SK-N-MC (cell line): Measurements from ENCODE around the gene CCDC159.
A peak's percentile ranks its signal among the peaks of the same experiment; 100 is the strongest.

Source experiments
- DNase-seq: peaks from one replicate; pipeline ENCODE4 v3.0.0-alpha.2; 2011; ENCODE audit warnings: low read depth, low spot score
- H3K27ac ChIP-seq: fragments of 200-600 bp; sonication (generic); 2 replicates; pipeline ENCODE4 v1.5.1; 2016; ENCODE audit warnings: mixed run types
- H3K36me3 ChIP-seq: fragments of 200-600 bp; sonication (generic); 2 replicates; pipeline ENCODE4 v1.6.1; 2017; ENCODE audit warnings: antibody characterized with exemption, low read length, mixed read lengths; ENCODE audit not compliant: insufficient read depth
- H3K4me3 ChIP-seq: fragments of 200-600 bp; sonication (generic); 2 replicates; pipeline ENCODE4 v1.5.1; 2016
- H3K9ac ChIP-seq: fragments of 200-600 bp; sonication (generic); 2 replicates; pipeline ENCODE4 v1.8.0; 2017; ENCODE audit warnings: mixed run types, mixed read lengths; ENCODE audit not compliant: insufficient read length
- H3K9me3 ChIP-seq: fragments of 200-600 bp; sonication (generic); 2 replicates; pipeline ENCODE4 v1.6.1; 2017; ENCODE audit warnings: low read depth, mild to moderate bottlenecking, antibody characterized with exemption, low read length, moderate library complexity, mixed read lengths
- EZH2 ChIP-seq: fragments of 200-600 bp; sonication (generic); IDR thresholded peaks from one replicate; pipeline ENCODE4 v1.6.1; 2017; ENCODE audit warnings: antibody characterized with exemption
- FOXP2 ChIP-seq: optimal IDR thresholded peaks from 2 replicates; pipeline ENCODE3; 2011; ENCODE audit warnings: mild to moderate bottlenecking, moderate library complexity; ENCODE audit not compliant: insufficient read depth; ENCODE audit errors: extremely low read length, control extremely low read depth
- POLR2AphosphoS5 ChIP-seq: IDR thresholded peaks from 2 replicates; pipeline ENCODE4 v1.6.1; 2012; ENCODE audit warnings: mild to moderate bottlenecking, low read depth, low read length, borderline replicate concordance

CCDC159 gene

DNA sequence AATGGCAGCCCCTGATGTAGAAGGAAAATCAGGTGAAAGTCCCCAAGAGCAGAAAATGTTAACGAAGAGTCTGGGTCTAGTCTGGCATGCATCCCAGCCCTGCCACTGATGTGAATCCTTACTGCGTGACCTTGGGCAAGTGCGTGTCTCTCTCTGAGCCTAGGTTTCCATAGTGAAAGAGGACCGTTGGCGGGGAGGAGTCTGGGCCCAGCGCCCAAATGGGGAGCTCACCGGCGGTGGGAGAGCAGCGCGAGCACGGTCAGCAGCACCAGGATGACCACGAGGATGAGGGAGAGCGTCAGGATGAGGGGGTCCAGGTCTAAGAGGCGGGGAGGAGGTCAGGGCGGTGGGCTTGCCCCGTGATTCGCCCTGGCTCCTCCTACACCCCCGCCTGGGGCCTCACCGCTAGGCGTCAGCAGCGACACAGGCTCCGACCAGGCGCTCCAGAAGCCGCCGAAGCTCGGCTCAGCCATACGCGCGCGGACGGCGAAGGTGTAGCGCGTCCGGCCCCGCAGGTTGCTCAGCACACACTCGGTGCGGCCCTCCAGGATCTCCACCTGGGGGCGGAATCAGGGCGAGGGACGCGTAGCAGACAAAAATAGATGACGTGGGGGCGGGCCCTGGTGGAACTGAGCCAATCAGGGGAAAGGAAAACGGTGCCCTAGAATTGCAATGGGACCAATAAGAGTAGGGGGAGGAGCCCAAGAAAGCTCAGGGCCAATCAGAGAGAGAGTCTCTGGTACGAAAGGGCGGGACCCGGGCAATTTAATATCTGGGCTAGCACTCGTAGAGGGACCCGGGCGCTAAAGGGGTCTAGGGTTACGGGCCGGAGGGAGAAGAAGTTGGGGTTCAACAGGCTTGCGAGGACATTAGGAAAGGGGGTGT, 34.6 kb downstream of the CCDC159 start:
- no peaks in the 10 kb centered on the region for H3K9me3 ChIP-seq
- H3K27ac ChIP-seq: no peak overlapping the region
- TF ChIP-seq POLR2AphosphoS5 (peak; percentile 70), FOXP2 (no peak), EZH2 (no peak)
- H3K4me3 ChIP-seq: peak overlapping the region; percentile 86
- peak overlapping the region; percentile 48 for H3K9ac ChIP-seq
- DNase-seq: peak; percentile 75
- H3K36me3 ChIP-seq: peaks cover 6% of the 10 kb centered on the region; the same call in 1 of the 2 replicates

DNA sequence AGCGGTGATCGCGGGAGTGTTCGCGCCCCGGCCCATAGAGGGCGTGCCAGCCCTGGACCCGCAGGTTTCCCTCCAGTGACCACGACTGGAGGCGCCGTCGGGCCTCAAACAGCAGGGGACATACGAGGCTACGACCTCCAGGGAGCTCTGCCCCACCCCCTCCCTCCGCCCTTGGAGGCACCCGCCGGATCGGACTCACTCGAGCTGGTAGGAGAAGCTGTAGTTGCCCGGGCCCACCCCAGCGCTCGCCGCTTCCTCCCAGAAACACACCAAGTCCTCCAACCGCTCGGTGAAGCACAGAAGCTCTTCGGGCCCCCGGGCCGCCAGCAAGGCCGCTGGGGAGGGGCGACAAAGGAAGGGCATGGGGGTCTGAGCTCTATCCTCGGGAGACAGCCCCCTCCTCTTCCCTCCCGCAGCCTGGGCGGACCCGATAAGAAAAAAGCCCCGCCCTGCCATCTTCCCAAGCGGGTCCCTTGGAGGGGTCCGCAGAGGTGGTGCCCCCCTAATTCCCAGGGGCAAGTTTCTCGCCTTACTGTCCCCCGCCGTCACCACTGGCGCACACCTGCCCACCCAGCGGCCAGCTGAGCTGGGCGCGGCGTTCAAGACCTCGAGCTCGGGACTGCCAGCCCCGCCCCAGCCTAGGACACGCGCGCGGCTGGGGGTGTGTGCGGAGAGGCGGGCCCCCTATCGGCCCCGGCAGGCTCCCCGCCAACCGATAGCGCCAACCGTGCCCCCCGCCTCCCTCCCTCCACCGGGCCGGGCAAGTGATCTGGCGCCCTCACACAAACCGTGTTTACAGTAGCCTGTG, 36.8 kb downstream of the CCDC159 start:
- peak overlapping the region; percentile 78 for H3K4me3 ChIP-seq
- no peak for DNase-seq
- H3K9ac ChIP-seq: peak overlapping the region; percentile 55
- H3K36me3 ChIP-seq: peaks cover 4% of the 10 kb centered on the region; the same call in 1 of the 2 replicates
- TF ChIP-seq POLR2AphosphoS5: no peak
- TF ChIP-seq EZH2: no peak
- TF ChIP-seq FOXP2: no peak
- no peaks in the 10 kb centered on the region for H3K9me3 ChIP-seq
- H3K27ac ChIP-seq: no peak overlapping the region

DNA sequence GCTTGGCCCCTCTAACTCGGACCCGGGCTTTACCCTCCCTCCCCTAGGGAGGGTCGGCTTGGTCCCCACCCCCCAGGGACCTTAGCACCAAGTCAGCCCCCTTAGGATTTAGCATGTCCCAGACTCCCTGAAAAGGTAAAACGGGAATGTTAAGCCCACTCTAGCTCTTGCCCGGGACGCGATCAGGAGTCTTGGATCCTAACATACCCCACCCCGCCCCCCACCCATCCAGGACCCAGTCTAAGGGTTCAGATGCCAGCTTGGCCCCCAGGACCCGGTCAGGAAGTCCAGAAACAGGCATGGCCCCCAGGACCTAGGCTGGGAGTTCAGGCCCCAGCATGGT, 37.4 kb downstream of the CCDC159 start:
- Histone ChIP-seq H3K27ac (peak overlapping the region; percentile 75), H3K9me3 (no peaks in the 10 kb centered on the region), H3K9ac (peak overlapping the region; percentile 64), H3K36me3 (no peaks in the 10 kb centered on the region), H3K4me3 (peak overlapping the region; percentile 78)
- DNase-seq: no peak
- TF ChIP-seq EZH2 (no peak), POLR2AphosphoS5 (no peak), FOXP2 (no peak)

DNA sequence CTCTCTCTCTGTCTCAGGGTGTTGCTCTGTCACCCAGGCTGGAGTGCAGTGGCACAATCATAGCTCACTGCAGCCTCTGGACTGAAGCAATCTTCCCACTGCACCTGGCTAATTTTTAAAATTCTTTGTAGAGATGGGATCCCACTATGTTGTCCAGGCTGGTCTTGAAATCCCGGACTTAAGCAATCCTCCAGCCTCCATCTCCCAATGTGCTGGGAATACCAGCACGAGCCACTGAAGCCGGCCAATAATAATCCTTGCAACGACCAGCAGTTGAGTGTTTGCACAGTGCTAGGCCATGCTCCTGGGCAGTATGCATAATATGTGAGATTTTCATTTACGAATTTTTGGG, 38.4 kb downstream of the CCDC159 start:
- no peak overlapping the region for H3K9ac ChIP-seq
- TF ChIP-seq POLR2AphosphoS5 (no peak), EZH2 (no peak), FOXP2 (no peak)
- H3K27ac ChIP-seq: no peak overlapping the region; the same call in 1 of the 2 replicates
- no peak for DNase-seq
- H3K9me3 ChIP-seq: no peaks in the 10 kb centered on the region
- no peak overlapping the region for H3K4me3 ChIP-seq
- H3K36me3 ChIP-seq: no peaks in the 10 kb centered on the region

DNA sequence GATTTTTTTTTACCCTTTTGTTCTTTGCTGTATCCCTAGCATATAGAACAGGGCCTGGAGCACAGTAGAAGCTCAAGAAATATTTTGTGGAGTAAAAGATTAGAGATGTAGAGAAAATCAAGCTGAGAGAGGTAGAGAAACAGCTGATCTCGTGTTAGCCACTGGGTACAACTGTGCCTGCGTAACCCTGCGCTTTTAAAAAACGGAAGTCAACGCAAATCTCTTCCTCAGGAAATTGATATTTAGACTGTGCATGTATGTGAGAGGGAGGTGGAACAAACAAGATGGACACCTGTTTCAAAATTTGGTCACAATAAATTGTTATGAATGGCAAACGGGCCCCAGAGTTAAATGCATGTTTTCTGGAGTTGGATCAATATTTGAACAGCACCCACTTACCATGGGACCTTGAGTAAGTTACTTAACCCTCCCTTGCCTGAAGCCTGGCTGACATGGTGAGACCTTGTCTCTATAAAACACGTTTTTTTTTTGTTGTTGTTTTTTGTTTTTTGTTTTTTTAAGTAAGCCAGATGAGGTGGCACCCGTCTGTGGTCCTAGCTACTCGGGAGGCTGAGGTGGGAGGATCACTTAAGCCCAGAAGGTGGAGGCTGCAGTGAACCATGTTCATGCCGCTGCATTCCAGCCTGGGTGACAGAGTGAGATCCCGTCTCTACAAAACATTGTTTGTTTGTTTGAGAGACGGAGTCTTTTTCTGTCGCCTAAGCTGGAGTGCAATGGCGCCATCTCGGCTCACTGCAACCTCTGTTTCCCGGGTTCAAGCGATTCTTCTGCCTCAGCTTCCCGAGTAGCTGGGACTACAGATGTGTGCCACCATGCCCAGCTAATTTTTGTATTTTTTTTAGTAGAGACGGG, 41.1 kb downstream of the CCDC159 start:
- TF ChIP-seq POLR2AphosphoS5 (no peak), EZH2 (no peak), FOXP2 (no peak)
- H3K36me3 ChIP-seq: no peaks in the 10 kb centered on the region
- no peak for DNase-seq
- H3K4me3 ChIP-seq: no peak overlapping the region
- 0 out of 2 replicates have a peak overlapping the region, but pooled peaks have one; percentile 57 for H3K27ac ChIP-seq
- H3K9me3 ChIP-seq: no peaks in the 10 kb centered on the region
- no peak overlapping the region for H3K9ac ChIP-seq

DNA sequence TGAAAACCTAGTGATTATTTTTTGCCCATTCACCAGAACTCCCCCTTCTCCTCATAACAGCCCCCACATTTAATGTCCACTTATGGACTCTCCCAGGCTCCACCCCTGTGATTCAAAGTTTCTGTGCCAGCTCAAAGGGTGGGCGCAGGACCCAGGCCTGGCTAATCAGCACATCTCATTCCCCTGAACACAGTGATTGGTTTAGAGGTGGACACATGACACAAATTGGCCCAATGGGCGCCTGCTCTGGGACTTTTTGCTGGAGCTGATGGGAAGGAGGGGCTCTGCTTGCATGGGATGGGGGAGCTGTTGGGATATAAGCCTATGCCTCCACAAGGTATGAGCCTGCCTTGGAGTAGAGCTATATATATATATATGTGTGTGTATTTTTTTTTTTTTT, 44.0 kb downstream of the CCDC159 start:
- Histone ChIP-seq H3K4me3 (no peak overlapping the region), H3K9ac (no peak overlapping the region), H3K36me3 (no peaks in the 10 kb centered on the region), H3K27ac (no peak overlapping the region), H3K9me3 (no peaks in the 10 kb centered on the region)
- TF ChIP-seq EZH2 (no peak), POLR2AphosphoS5 (no peak), FOXP2 (no peak)
- no peak for DNase-seq

DNA sequence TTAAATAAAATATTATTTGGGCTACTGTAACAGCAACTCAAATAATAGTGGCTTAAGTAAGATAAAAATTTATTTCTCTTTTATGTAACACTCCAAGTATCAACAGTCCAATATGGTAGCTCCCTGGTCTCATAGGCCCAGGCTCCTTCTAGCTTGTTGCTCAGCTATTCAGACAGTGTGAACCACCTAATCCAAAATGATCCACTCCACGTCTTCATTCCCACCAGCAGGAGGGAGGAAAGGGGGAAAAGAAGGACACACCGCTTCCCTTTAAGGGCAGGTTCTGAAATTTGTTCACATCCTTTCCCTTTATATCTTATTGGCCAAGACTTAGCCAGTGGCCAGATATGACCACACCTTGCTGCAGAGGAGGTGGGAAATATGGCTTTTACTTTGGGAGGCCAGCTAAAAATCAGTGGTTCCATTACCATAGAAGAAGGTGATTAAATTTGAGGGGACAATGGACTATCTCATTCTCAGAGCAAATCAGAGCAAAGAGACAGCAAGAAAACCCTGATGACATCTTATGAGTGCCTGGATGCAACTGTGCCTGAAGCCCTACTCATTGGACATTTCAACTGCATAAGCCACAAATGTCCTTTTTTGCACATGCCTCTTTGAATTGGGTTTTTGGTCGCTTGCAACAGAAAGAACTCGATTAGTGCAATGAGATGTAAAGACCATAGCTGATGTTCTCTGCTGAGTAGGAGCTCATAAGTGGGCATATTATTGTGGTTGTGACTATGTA, 44.8 kb downstream of the CCDC159 start:
- no peak for DNase-seq
- TF ChIP-seq FOXP2 (no peak), EZH2 (no peak), POLR2AphosphoS5 (no peak)

More for the DNA sequence above, 44.8 kb downstream of the CCDC159 start:
- Histone ChIP-seq H3K9ac (no peak overlapping the region), H3K27ac (no peak overlapping the region), H3K36me3 (no peaks in the 10 kb centered on the region), H3K4me3 (no peak overlapping the region), H3K9me3 (no peaks in the 10 kb centered on the region)
